Measurements from ENCODE around the gene ZSWIM4. TPM values are rescaled to one million over a fixed set of nuclear protein-coding genes. Genes with fewer than 3 reads are reported as not detected.

ZSWIM4 gene
- total and polyA plus RNA-seq, 10 of the 15 experiments (the other 5 are each of a cell fraction or from before 2014, with no cell fraction given), result 0.73 to 11.1 (median 1.8) TPM; not detected in 2

DNA sequence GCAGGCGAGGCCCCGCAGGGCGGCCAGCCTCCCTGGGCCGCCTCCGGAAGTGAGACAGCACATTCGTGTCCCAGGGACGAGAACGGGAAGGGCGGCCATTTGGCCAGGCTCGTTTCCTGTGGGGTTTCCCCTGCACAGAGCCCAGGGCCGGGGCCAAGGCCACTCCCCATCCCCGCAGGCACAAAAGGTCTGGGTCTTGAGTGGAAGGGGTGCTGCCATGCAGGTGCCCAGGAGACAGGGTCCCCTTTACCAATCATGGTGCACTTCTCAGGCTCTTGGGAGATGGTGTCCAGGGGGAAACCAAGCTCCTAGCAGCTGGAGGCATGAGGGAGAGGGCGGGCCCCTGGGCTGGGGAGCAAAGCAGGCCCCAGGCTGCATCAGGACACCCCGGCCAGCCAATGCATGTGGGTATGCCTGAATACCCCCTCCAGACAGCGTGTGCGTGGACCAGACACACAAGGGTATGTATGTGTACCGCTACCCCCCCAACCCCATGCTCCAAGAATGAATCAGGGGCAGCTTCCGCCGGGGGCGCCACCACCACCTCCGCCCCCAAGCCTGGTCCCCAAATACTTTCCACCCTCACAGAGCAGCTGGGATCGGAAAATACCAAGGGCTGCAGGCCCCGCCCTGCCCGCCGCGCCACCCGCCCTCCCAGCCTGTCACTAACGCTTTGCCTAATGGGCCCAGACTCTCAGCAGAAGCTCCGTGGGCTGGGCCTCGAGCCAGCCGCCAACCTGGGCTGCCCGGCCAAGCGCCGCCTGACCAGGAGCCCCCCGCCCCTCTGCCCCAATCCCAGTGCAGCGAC, 44.1 kb downstream of the ZSWIM4 start (continued):
- TF ChIP-seq NBN (IDR thresholded peaks at IDR 0.05) (peak; percentile 73; the same call in 1 of the 2 replicates), JUNB (IDR thresholded peaks at IDR 0.05) (no peak; the same call in 1 of the 2 replicates), DPF2 (IDR thresholded peaks at IDR 0.05) (peak; percentile 83), BRCA1 (IDR thresholded peaks at IDR 0.05; ENCODE audit: low read depth, low read length) (no peak), CREB1 (IDR thresholded peaks at IDR 0.05; ENCODE audit: low read depth) (peak; percentile 71), NFXL1 (IDR thresholded peaks at IDR 0.05; ENCODE audit: borderline replicate concordance) (no peak), USF2 (IDR thresholded peaks at IDR 0.05; ENCODE audit: borderline replicate concordance, low read depth, low read length) (no peak), RFX5 (IDR thresholded peaks at IDR 0.05; ENCODE audit: low read depth, low read length) (no peak), SMAD5 (IDR thresholded peaks at IDR 0.05; ENCODE audit: low read depth) (peak; percentile 78; the same call in 1 of the 2 replicates), FOXK2 (IDR thresholded peaks at IDR 0.05) (no peak), SRF (IDR thresholded peaks at IDR 0.05; ENCODE audit: low read depth in 2 of 2, low read length in 2 of 2) (no peak), TCF3 (IDR thresholded peaks at IDR 0.05; ENCODE audit: borderline replicate concordance, insufficient read depth, low read depth, low read length) (peak; percentile 38; the same call in 1 of the 2 replicates), PKNOX1 (IDR thresholded peaks at IDR 0.05) (peak; percentile 69; the same call in 1 of the 2 replicates), IRF4 (IDR thresholded peaks at IDR 0.05; ENCODE audit: low read depth, low read length) (0 out of 2 replicates have a peak, but pooled peaks have one; percentile 39), JUND (IDR thresholded peaks at IDR 0.05; ENCODE audit: low read depth, low read length) (no peak), SUPT20H (IDR thresholded peaks at IDR 0.05; ENCODE audit: borderline replicate concordance, control insufficient read depth, low read depth, low read length) (no peak), NKRF (conservative IDR thresholded peaks at IDR 0.05) (peak; percentile 74), ZBTB33 (IDR thresholded peaks at IDR 0.05) (no peak), YY1 (IDR thresholded peaks at IDR 0.05; ENCODE audit: low read depth, low read length) (peak; percentile 95), BCL11A (IDR thresholded peaks at IDR 0.05; ENCODE audit: low read depth, low read length) (0 out of 2 replicates have a peak, but pooled peaks have one; percentile 15), CHD1 (IDR thresholded peaks at IDR 0.05; ENCODE audit: low read depth, low read length) (no peak)
- TF ChIP-seq, protein P1, sequence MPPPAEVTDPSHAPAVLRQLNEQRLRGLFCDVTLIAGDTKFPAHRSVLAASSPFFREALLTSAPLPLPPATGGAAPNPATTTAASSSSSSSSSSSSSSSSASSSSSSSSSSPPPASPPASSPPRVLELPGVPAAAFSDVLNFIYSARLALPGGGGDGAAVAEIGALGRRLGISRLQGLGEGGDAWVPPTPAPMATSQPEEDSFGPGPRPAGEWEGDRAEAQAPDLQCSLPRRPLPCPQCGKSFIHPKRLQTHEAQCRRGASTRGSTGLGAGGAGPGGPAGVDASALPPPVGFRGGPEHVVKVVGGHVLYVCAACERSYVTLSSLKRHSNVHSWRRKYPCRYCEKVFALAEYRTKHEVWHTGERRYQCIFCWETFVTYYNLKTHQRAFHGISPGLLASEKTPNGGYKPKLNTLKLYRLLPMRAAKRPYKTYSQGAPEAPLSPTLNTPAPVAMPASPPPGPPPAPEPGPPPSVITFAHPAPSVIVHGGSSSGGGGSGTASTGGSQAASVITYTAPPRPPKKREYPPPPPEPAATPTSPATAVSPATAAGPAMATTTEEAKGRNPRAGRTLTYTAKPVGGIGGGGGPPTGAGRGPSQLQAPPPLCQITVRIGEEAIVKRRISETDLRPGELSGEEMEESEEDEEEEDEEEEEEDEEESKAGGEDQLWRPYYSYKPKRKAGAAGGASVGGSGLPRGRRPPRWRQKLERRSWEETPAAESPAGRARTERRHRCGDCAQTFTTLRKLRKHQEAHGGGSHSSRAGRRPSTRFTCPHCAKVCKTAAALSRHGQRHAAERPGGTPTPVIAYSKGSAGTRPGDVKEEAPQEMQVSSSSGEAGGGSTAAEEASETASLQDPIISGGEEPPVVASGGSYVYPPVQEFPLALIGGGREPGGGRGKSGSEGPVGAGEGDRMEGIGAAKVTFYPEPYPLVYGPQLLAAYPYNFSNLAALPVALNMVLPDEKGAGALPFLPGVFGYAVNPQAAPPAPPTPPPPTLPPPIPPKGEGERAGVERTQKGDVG (CRISPR knock-in tag; IDR thresholded peaks at IDR 0.05), result no peak

Measured in GM12878 (cell line).